Stimulated activated CD8-positive, alpha-beta memory T cell treated with anti-CD3 and anti-CD28 coated beads, Interleukin-7, amount 100 ng/mL, for 48 hours (primary cell): ENCODE results near the gene POLR1C.
"Not testable (repeated sequence)": the region's sequence is repeated elsewhere in the genome, so short reads cannot be mapped to it uniquely, and the experiment has no call there.

Experiments
- DNase-seq, 2 donors: peaks; one replicate each; pipeline ENCODE4 v3.0.0-alpha.2; 2020; ENCODE audit warnings: low read depth in 1 of 2; ENCODE audit errors: extremely low read depth in 1 of 2

Gene POLR1C

GRCh38 chr6:43516697-43517504 is at the start of gene POLR1C, which contains the start of gene YIPF3:
TSS of gene POLR1C (plus strand) at chr6:43517089. CDS start at chr6:43517110, 21 bp downstream.
TSS of gene YIPF3 (minus strand) at chr6:43516926. CDS start at chr6:43516807, 119 bp downstream.
- DNase-seq, result peak; percentile 88 to 97

- DNase-seq, result not testable (repeated sequence)
Measured at GRCh38 chr6:43467265-43467664, 49.6 kb upstream of the POLR1C start.

GRCh38 chr6:43467752-43468151 is 49.1 kb upstream of the POLR1C start:
- DNase-seq, result no peak

GRCh38 chr6:43468240-43468639 is 48.6 kb upstream of the POLR1C start:
- no peak for DNase-seq

GRCh38 chr6:43468748-43469681 is 47.9 kb upstream of the POLR1C start:
- DNase-seq, result no peak

- DNase-seq, result no peak
Measured at GRCh38 chr6:43469947-43470346, 46.9 kb upstream of the POLR1C start.

- no peak for DNase-seq
Measured at GRCh38 chr6:43471399-43471798, 45.5 kb upstream of the POLR1C start.

- no peak for DNase-seq
Measured at GRCh38 chr6:43472515-43472914, 44.4 kb upstream of the POLR1C start.

- DNase-seq, result no peak
Measured at GRCh38 chr6:43475516-43475915, 41.4 kb upstream of the POLR1C start.

GRCh38 chr6:43476746-43477145 is 40.1 kb upstream of the POLR1C start:
- no peak for DNase-seq

- DNase-seq, result peak; percentile 92 to 96
Measured at GRCh38 chr6:43477235-43478007, 39.5 kb upstream of the POLR1C start, which contains the start of gene TJAP1. TSS of gene TJAP1 (plus strand) at chr6:43477570. CDS start at chr6:43499002, 21,432 bp downstream.

GRCh38 chr6:43478008-43478372 is 38.9 kb upstream of the POLR1C start:
- no peak for DNase-seq

- no peak for DNase-seq
Measured at GRCh38 chr6:43481075-43481474, 35.8 kb upstream of the POLR1C start.

- no peak for DNase-seq
Measured at GRCh38 chr6:43481591-43482236, 35.2 kb upstream of the POLR1C start.

GRCh38 chr6:43488667-43489276 is 28.1 kb upstream of the POLR1C start:
- DNase-seq, result no peak

- no peak for DNase-seq
Measured at GRCh38 chr6:43489277-43490072, 27.4 kb upstream of the POLR1C start.

GRCh38 chr6:43490523-43490939 is 26.4 kb upstream of the POLR1C start:
- DNase-seq, result no peak

- no peak for DNase-seq
Measured at GRCh38 chr6:43491750-43492661, 24.9 kb upstream of the POLR1C start.
